Measurements from ENCODE around the gene TRAPPC2L. TPM values are rescaled to one million over a fixed set of nuclear protein-coding genes. Genes with fewer than 3 reads are reported as not detected.

Gene TRAPPC2L
- total RNA-seq, 2 donors from 2014 or later = 110 TPM

DNA sequence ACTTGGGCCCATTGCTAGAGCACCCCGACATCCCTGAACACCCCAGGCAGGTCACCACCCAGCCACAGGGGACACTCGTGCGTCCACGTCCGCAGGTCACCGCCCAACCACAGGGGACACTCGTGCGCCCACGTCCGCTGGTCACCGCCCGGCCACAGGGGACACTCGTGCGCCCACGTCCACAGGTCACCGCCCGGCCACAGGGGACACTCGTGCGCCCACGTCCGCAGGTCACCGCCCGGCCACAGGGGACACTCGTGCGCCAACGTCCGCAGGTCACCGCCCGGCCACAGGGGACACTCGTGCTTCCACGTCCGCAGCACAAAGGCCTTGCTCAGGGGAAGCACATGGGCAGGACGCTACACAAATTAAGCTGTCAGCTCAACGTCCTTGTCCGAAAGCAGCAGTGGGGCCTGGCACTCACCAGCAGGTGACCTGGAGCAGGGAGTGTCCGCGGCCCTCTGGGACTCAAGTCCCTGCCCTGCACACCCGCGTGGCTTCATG lies 17.8 kb upstream of the TRAPPC2L start:
- Mint-ChIP-seq H3K4me1 (no peaks in the 10 kb centered on the region), H3K27ac (no peak overlapping the region), H3K9me3 (no peaks in the 10 kb centered on the region), H3K36me3 (ENCODE audit: low read depth) (peaks cover 17% of the 10 kb centered on the region), H3K27me3 (ENCODE audit: insufficient read depth) (no peaks in the 10 kb centered on the region), H3K4me3 (no peak overlapping the region)
- Histone ChIP-seq H3K9ac (ENCODE audit: extremely low read depth, low read length, poor library complexity, severe bottlenecking) (no peak overlapping the region), H3K4me3 (ENCODE audit: low read length) (no peak overlapping the region), H3K27ac (ENCODE audit: low read depth, low read length) (peak overlapping the region; percentile 16), H3K36me3 (ENCODE audit: control insufficient read depth, insufficient read depth, low read length) (no peaks in the 10 kb centered on the region), H3K9me3 (ENCODE audit: control insufficient read depth, low read length) (no peaks in the 10 kb centered on the region), H3K4me1 (ENCODE audit: control insufficient read depth, insufficient read depth, low read length) (no peaks in the 10 kb centered on the region), H3K27me3 (ENCODE audit: control insufficient read depth, insufficient read depth, low read length, poor library complexity, severe bottlenecking) (no peaks in the 10 kb centered on the region)
- TF ChIP-seq, protein P1, sequence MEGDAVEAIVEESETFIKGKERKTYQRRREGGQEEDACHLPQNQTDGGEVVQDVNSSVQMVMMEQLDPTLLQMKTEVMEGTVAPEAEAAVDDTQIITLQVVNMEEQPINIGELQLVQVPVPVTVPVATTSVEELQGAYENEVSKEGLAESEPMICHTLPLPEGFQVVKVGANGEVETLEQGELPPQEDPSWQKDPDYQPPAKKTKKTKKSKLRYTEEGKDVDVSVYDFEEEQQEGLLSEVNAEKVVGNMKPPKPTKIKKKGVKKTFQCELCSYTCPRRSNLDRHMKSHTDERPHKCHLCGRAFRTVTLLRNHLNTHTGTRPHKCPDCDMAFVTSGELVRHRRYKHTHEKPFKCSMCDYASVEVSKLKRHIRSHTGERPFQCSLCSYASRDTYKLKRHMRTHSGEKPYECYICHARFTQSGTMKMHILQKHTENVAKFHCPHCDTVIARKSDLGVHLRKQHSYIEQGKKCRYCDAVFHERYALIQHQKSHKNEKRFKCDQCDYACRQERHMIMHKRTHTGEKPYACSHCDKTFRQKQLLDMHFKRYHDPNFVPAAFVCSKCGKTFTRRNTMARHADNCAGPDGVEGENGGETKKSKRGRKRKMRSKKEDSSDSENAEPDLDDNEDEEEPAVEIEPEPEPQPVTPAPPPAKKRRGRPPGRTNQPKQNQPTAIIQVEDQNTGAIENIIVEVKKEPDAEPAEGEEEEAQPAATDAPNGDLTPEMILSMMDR (conservative IDR thresholded peaks at IDR 0.05) = peak; percentile 57
- 93 to 94% methylated on average over 35 to 39 of the region's 39 CpGs for WGBS, 2 experiments (ENCODE audit: insufficient coverage in 1 of 2, insufficient read length in 1 of 2)
- DNase-seq = no peak

DNA sequence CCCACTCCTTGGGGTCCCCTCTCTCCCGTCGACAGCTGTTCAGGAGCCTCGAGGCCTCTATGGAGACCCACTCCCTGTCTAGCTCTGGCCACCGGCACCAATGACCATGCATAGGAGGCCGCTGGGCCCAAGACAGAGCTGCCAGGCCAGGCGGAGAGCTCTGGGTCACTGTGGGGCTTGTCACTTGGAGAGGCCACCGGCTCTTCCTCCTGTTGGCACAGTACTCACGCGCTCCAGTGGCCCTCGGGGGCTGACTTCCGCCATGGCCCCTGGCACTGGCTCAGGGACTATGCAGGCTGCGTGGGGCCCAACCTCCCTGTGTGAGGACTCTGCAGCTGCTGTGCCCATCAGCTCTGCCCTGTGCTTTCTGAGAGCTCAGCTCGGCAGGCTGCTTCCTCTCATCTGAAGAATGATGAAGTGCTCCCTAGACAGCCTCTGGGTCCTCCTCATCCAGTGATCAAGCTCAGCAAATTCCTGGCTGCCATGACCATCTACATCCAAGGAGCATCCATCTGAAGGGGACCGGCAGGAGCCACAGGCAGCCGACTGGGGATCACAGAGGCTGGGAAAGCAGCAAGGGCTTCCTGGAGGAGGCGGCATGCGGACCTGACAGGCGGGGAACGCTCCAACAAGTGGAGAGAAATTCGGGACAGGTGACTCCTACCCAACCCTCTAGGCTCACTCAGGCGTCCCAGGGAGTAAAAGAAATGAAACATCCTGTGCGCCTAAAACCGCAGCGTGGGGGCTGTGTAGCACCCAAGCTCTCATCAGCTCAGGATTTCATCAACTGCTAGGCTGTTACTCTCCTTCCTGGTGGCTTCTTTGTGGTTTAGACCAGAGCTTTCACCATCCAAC lies 17.0 kb upstream of the TRAPPC2L start:
- H3K27ac Mint-ChIP-seq = no peak overlapping the region
- H3K36me3 ChIP-seq (ENCODE audit: control insufficient read depth, insufficient read depth, low read length) = no peaks in the 10 kb centered on the region

DNA sequence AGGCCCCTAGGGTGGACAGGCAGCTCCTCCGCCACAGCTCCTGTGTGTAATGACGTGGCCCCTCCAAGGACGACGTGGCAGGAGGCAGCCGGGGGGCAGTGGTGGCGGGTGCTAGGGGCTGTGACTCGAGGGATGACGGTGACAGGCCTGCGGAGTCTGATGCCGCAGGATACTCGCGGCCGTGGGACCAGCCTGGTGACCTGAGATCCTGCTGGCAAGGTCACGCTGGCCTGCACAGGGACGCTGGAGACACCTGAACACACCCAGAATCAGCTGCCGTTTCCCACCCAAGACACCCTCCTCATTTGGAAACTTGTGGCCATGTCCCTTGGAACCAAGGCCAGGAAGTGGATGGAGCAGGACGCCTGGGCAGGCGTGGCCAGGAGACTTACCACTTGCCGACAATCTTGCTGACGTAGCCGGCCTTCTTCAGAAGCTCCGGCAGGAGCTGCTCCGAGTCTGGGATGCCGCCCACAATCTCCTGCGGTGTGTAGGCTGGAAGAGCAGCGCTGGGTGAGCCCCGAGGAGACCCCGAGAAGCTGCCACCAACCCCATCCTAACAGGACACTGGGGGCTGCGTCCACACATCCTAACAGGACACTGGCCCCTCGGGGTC lies 16.2 kb upstream of the TRAPPC2L start:
- H3K27me3 Mint-ChIP-seq (ENCODE audit: insufficient read depth) = no peaks in the 10 kb centered on the region
- WGBS, 2 experiments (ENCODE audit: insufficient coverage in 1 of 2, insufficient read length in 1 of 2) = 91 to 96% methylated on average over 16 to 30 of the region's 30 CpGs
- H3K4me1 Mint-ChIP-seq = no peaks in the 10 kb centered on the region
- Histone ChIP-seq H3K9me3 (ENCODE audit: control insufficient read depth, low read length) (no peaks in the 10 kb centered on the region), H3K4me3 (ENCODE audit: low read length) (no peak overlapping the region), H3K4me1 (ENCODE audit: control insufficient read depth, insufficient read depth, low read length) (no peaks in the 10 kb centered on the region), H3K9ac (ENCODE audit: extremely low read depth, low read length, poor library complexity, severe bottlenecking) (no peak overlapping the region), H3K27me3 (ENCODE audit: control insufficient read depth, insufficient read depth, low read length, poor library complexity, severe bottlenecking) (no peaks in the 10 kb centered on the region), H3K36me3 (ENCODE audit: control insufficient read depth, insufficient read depth, low read length) (no peaks in the 10 kb centered on the region), H3K27ac (ENCODE audit: low read depth, low read length) (no peak overlapping the region)
- DNase-seq = no peak
- no peak overlapping the region for H3K4me3 Mint-ChIP-seq
- H3K27ac Mint-ChIP-seq = no peak overlapping the region
- TF ChIP-seq, protein P1 (conservative IDR thresholded peaks at IDR 0.05) = no peak
- H3K36me3 Mint-ChIP-seq (ENCODE audit: low read depth) = peaks cover 12% of the 10 kb centered on the region
- no peaks in the 10 kb centered on the region for H3K9me3 Mint-ChIP-seq

More for the DNA sequence above, 17.0 kb upstream of the TRAPPC2L start:
- TF ChIP-seq, protein P1 (conservative IDR thresholded peaks at IDR 0.05) = no peak
- no peaks in the 10 kb centered on the region for H3K9me3 ChIP-seq (ENCODE audit: control insufficient read depth, low read length)
- DNase-seq = no peak
- no peak overlapping the region for H3K9ac ChIP-seq (ENCODE audit: extremely low read depth, low read length, poor library complexity, severe bottlenecking)
- Mint-ChIP-seq H3K9me3 (no peaks in the 10 kb centered on the region), H3K27me3 (ENCODE audit: insufficient read depth) (no peaks in the 10 kb centered on the region), H3K4me1 (no peaks in the 10 kb centered on the region), H3K36me3 (ENCODE audit: low read depth) (peaks cover 16% of the 10 kb centered on the region), H3K4me3 (no peak overlapping the region)
- no peaks in the 10 kb centered on the region for H3K4me1 ChIP-seq (ENCODE audit: control insufficient read depth, insufficient read depth, low read length)
- no peak overlapping the region for H3K27ac ChIP-seq (ENCODE audit: low read depth, low read length)
- H3K27me3 ChIP-seq (ENCODE audit: control insufficient read depth, insufficient read depth, low read length, poor library complexity, severe bottlenecking) = no peaks in the 10 kb centered on the region
- 93 to 96% methylated on average over 17 to 24 of the region's 24 CpGs for WGBS, 2 experiments (ENCODE audit: insufficient coverage in 1 of 2, insufficient read length in 1 of 2)
- no peak overlapping the region for H3K4me3 ChIP-seq (ENCODE audit: low read length)
